ENCODE data around the gene SLC16A2.
"Not testable (repeated sequence)": the region's sequence is repeated elsewhere in the genome, so short reads cannot be mapped to it uniquely, and the experiment has no call there.

The SLC16A2 gene

DNA sequence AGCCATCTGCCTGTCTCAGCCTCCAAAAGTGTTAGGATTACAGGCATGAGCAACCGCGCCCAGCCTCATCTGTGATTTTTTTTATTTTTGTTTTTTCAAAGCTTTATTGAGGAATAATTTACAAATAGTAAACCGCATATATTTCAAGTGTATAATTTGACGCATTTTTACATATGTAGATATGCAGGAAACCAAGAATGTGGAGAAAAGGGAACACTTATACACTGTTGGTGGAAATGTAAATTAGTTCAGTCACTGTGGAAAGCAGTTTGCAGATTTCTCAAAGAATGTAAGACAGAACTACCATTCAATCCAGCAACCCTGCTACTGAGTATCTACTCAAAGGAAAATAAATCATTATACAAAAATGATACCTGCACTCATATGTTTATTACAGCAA, 85.9 kb downstream of the SLC16A2 start:
- Histone ChIP-seq H3K27ac (no peak overlapping the region), H3K4me3 (ENCODE audit: low read depth, low read length) (no peak overlapping the region), H3K36me3 (no peaks in the 10 kb centered on the region), H3K27me3 (ENCODE audit: insufficient read depth, low read depth, severe bottlenecking) (no peaks in the 10 kb centered on the region), H3K9me3 (ENCODE audit: severe bottlenecking) (no peaks in the 10 kb centered on the region)
- TF ChIP-seq, protein P1, sequence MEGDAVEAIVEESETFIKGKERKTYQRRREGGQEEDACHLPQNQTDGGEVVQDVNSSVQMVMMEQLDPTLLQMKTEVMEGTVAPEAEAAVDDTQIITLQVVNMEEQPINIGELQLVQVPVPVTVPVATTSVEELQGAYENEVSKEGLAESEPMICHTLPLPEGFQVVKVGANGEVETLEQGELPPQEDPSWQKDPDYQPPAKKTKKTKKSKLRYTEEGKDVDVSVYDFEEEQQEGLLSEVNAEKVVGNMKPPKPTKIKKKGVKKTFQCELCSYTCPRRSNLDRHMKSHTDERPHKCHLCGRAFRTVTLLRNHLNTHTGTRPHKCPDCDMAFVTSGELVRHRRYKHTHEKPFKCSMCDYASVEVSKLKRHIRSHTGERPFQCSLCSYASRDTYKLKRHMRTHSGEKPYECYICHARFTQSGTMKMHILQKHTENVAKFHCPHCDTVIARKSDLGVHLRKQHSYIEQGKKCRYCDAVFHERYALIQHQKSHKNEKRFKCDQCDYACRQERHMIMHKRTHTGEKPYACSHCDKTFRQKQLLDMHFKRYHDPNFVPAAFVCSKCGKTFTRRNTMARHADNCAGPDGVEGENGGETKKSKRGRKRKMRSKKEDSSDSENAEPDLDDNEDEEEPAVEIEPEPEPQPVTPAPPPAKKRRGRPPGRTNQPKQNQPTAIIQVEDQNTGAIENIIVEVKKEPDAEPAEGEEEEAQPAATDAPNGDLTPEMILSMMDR (IDR thresholded peaks at IDR 0.05; ENCODE audit: low read depth, low read length): no peak
- DNase-seq: no peak

DNA sequence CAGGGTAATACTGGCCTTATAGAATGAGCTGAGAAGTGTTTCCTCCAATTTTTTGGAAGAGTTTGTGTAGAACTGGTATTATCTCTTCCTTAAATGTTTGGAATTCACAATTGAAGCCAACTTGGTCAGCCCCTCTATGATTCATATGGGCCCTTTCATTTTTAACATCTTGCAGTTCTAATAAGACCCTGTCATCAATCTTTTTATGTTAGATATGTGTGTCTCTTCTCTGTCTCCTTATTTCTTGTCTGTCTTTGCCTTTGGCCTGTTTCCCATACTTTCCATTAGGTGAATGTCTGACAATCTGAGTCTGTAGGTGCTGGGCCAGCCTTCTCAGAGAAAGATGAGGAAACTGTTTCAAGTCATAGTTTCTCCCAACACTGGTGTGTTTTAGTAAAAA, 88.7 kb downstream of the SLC16A2 start:
- no peak overlapping the region for H3K27ac ChIP-seq
- TF ChIP-seq, protein P1 (IDR thresholded peaks at IDR 0.05; ENCODE audit: low read depth, low read length): no peak
- no peaks in the 10 kb centered on the region for H3K9me3 ChIP-seq (ENCODE audit: severe bottlenecking)
- no peak overlapping the region for H3K4me3 ChIP-seq (ENCODE audit: low read depth, low read length)
- DNase-seq: no peak
- H3K36me3 ChIP-seq: no peaks in the 10 kb centered on the region
- H3K27me3 ChIP-seq (ENCODE audit: insufficient read depth, low read depth, severe bottlenecking): no peaks in the 10 kb centered on the region

DNA sequence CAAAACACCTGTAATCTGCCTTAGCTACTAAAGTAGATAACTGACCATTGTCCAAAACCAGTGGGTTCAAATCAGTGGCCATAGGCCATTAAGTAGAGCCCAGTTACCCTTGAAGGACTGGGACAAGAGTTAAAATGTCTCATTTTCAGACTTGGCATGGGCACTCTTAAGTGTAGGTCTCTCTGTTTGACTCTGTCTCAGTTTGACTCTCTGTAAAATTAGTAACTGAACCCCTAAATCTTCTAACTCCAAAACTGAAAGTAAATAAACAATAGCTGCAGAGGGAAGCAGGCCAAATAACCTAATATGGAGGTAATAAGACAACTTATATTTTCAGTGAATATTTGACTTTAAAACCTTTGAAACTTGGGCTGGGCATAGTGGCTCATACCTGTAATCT, 89.1 kb downstream of the SLC16A2 start:
- H3K27ac ChIP-seq: no peak overlapping the region
- no peaks in the 10 kb centered on the region for H3K27me3 ChIP-seq (ENCODE audit: insufficient read depth, low read depth, severe bottlenecking)
- DNase-seq: no peak
- H3K4me3 ChIP-seq (ENCODE audit: low read depth, low read length): no peak overlapping the region
- TF ChIP-seq, protein P1 (IDR thresholded peaks at IDR 0.05; ENCODE audit: low read depth, low read length): no peak
- H3K9me3 ChIP-seq (ENCODE audit: severe bottlenecking): no peaks in the 10 kb centered on the region
- no peaks in the 10 kb centered on the region for H3K36me3 ChIP-seq

DNA sequence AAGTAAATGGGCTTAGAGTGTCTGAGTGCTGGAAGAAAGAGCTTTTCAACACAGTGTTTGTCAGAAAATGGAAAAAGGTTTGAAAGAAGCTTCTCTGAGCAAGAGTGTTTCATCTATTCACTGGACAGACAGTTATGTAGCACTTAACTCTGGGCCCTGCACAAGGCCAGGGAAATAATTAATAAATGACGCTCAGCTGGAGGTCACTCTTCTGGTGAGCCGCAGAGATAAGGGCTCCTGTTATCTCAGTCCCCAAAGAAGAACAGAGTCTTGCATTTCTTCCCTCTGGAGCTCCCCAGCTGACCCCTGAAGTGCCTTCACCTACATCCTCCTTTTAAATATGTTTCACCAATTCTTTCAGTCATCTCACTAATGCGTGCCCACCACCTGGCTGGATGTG, 90.4 kb downstream of the SLC16A2 start:
- Histone ChIP-seq H3K9me3 (ENCODE audit: severe bottlenecking) (no peaks in the 10 kb centered on the region), H3K27ac (no peak overlapping the region), H3K4me3 (ENCODE audit: low read depth, low read length) (no peak overlapping the region), H3K36me3 (no peaks in the 10 kb centered on the region), H3K27me3 (ENCODE audit: insufficient read depth, low read depth, severe bottlenecking) (no peaks in the 10 kb centered on the region)
- DNase-seq: no peak
- TF ChIP-seq, protein P1 (IDR thresholded peaks at IDR 0.05; ENCODE audit: low read depth, low read length): no peak

DNA sequence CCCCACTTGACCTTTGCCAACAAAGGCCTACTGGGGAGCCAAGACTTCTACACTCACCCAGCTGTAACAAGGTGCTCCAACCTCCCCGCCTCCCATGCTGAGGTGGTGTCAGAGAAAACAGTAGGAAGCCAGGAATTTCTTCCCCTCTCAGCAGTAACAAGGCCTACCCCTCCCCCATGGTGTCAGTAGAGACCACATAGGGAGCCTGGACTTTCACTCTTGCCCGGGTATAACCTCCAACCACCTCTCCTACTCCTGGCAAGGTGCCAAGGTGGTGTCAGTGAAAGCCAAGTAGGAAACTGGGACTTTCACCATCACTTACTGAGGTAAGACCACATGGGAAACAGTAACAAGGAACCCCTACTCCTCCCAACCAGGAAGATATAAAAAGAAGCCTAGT, 93.1 kb downstream of the SLC16A2 start:
- Histone ChIP-seq H3K9me3 (ENCODE audit: severe bottlenecking) (no peaks in the 10 kb centered on the region), H3K27me3 (ENCODE audit: insufficient read depth, low read depth, severe bottlenecking) (no peaks in the 10 kb centered on the region), H3K36me3 (no peaks in the 10 kb centered on the region), H3K4me3 (ENCODE audit: low read depth, low read length) (no peak overlapping the region), H3K27ac (no peak overlapping the region)
- TF ChIP-seq, protein P1 (IDR thresholded peaks at IDR 0.05; ENCODE audit: low read depth, low read length): no peak
- no peak for DNase-seq

DNA sequence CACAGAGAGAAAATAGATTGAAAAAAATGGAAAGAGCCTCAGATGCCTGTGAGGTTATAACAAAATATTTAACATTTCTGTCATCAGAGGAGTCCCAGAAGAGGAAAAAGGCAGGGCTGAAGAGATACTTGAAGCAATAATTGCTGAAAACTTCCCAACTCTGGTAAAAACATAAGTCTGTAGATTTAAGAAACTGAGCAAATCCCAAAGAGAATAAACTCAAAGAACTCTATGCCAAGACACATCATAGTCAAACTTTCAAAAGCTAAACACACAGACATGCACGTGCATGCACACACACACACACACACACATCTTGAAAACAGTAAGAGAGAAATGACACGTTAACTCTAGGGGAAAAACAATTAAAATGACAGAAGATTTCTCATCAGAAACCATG, 94.1 kb downstream of the SLC16A2 start:
- Histone ChIP-seq H3K9me3 (ENCODE audit: severe bottlenecking) (no peaks in the 10 kb centered on the region), H3K4me3 (ENCODE audit: low read depth, low read length) (no peak overlapping the region), H3K27me3 (ENCODE audit: insufficient read depth, low read depth, severe bottlenecking) (peaks cover 2% of the 10 kb centered on the region), H3K27ac (no peak overlapping the region), H3K36me3 (no peaks in the 10 kb centered on the region)
- TF ChIP-seq, protein P1 (IDR thresholded peaks at IDR 0.05; ENCODE audit: low read depth, low read length): no peak
- DNase-seq: no peak

DNA sequence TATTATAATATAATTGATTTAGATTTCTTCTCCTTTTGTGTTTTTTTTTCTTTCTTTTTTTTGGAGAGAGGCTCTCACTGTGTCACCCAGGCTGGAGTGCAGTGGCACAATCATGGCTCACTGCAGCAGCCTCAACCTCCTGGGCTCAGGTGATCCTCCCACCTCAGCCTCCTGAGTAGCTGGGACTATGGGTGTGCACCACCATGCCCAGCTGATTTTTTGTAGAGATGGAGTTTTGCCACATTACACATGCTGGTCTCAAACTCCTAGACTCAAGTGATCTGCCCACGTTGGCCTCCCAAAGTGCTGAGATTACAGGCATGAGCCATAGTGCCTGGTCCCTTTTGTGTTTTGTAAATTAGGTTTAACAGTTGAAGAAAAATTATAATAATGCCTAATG, 94.7 kb downstream of the SLC16A2 start:
- H3K9me3 ChIP-seq (ENCODE audit: severe bottlenecking); H3K4me3 ChIP-seq (ENCODE audit: low read depth, low read length); H3K27me3 ChIP-seq (ENCODE audit: insufficient read depth, low read depth, severe bottlenecking); DNase-seq; H3K36me3 ChIP-seq; H3K27ac ChIP-seq: not testable (repeated sequence)

Measured in WERI-Rb-1 (cell line).